Activated naive CD4-positive, alpha-beta T cell treated with anti-CD3 and anti-CD28 coated beads, Interleukin-2, amount 50 U/mL, for 16 hours (primary cell): Measurements from ENCODE around the gene AATK.

Experiments
- DNase-seq: peaks from one replicate; pipeline ENCODE4 v3.0.0-alpha.2; 2020

The AATK gene

DNA sequence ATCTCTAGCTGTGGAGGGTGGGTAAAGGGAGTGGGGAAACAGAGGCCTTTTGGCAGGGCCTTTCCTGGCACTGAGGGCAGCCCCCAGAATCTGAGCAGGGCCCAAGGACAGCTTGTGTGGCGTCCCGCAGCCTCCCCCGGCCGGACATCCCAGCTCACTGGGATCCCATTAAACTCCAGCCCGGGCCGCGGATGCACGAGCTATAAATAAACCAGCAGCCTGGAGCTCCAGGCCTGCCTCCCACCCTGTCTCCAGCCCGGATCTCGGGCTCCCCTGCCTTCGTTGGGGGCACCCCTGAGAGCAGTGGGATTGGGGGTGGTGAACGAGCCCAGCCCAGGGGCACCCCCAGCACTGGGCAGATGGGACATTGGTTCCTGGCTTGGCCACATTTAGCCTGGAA lies 13.8 kb upstream of the AATK start:
- no peak for DNase-seq

DNA sequence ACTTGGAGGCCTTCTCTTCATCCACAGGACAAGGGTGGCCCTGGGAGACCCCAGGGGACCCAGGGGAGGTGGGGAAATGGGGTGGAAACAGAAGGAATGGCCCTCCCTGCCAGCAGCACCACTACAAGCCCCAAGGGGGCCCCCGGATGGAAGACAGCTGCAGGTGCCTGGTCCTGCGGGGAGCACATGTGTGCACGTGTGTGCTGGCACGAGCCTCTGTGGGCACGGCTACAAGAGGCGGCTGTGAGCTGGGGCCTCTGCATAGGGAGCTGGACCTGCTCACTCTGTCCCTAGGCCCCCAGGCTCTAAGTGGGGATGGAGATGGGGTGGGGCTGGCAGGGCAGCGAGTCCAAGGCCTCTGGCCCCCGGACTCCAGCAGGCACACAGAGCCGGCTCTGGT lies 13.2 kb upstream of the AATK start:
- no peak for DNase-seq

DNA sequence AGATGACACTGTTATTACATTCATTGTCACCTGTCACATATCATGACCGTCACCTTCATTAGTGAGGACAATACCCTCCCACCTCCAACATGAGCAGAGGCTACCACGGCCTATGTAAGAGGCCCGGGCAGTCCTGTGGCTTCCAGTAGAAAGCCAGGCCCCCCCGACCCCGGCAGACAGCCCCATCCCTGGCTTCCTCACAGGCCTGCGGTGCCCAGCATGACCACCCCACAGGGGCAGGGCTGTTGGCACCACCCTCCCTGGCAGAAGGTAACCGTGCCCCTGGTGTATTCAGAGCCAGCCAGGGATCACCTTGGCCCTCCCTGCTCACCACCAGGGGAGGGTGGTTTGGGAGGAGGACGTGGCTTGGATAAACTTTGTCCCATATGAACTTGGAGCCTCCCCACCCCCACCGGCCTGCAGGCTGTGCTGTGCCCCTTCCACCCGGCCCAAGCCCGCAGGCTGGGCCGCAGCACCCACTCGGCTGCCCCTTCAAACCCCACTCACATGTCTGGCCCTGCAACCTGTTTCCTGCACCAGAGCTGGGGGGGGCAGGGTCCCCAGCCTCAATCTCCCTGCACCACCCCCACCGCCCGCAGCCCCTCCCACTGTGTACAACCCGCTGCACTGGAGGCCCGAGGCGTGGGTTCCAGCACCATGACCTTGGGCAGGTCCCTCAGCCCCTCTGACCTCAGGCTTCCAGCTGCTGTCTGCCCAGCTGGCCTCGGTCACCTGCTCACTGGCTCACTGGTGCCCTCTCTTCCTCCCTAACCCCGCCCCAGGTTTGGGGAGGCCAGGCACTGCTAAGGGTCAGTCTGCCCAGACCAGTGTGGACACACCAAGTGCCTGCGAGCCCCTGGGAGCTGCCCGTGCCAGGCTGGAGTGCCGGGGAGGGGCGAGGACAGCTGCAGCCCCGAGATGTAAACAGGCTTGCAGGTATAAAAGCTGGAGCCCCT lies 12.4 kb upstream of the AATK start:
- DNase-seq = no peak

- no peak for DNase-seq
Observed at GRCh38 chr17:81176666-81177065, 10.6 kb upstream of the AATK start.

GRCh38 chr17:81173762-81174155 lies 7.7 kb upstream of the AATK start:
- DNase-seq = no peak

GRCh38 chr17:81173052-81173761 lies 7.2 kb upstream of the AATK start:
- DNase-seq = no peak

DNA sequence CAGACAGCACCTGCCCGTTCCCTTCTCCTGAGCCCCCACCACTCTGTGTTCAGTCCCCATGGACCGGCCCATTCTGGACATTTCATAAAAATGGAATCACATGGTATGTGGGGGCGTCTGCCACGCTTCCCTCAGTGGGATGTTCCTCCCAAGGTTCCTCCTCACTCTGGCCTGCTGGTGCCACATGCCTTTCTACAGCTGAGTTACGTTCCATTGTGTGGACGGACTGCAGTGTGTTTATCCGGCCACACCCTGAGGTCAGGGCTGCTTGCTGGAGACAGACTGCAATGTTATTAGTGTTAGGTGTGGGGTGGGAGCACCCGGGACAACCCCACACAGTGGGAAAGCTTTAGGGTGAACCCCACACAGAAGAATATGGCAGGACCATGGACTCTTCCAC lies 5.9 kb upstream of the AATK start:
- DNase-seq = no peak

DNA sequence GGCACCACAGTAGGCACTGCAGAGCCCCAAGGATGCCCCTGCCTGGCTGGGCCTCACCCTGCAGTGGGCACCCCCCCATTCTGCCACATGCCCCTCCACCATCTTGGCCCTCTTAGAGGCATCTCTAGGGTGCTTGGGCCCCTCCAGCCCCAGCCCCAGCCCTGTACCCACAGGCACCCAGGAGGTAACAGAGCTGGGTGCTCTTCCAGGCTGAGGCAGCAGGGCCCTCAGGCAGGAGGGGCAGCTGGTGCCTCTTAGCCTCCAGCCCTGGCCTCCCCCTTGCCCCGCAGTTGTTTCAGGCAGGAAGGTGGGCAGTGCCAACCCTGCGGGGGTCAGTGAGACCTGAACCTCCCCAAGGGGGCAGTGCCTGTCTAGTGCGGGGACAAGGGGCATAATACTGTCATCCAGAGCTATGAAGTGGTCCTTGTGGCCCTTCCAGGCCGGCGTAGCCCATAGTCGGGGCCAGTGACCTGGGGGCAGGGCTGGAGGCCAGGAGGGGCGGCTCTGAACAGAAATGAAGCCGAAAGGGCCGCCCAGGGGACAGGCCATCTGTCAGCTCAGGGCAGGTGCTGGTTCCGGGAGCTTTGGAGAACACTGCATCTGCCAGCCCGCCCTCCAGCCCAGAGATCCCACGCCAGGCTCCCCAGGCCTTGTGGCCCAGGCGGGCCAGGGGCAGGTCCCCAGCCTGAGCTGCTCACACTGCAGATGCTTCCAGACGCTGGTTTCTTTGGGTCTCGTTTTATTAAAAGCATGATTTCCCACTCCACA lies 4.9 kb upstream of the AATK start:
- DNase-seq = no peak

- DNase-seq = no peak
Observed at GRCh38 chr17:81169870-81170309, 3.9 kb upstream of the AATK start.

DNA sequence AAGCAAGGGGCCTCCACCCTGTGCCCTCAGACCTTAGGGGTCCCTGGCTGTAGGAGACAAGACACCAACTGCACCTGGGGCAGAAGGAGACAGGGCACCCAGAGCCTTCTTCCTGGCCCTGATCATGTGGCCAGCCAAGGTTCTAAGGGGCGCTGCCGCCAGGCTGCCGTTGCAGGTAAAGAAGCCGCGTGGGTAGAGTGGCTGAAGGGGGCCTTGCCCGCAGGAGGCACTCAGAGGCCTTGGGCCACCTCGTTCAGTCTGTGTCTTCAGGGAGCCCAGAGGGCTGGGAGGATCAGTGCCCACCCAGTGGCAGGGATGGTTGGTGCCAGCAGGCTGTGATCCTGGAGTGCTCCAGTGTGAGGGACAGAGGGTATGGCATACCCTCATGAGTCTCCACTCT lies 1.6 kb upstream of the AATK start:
- DNase-seq = no peak

DNA sequence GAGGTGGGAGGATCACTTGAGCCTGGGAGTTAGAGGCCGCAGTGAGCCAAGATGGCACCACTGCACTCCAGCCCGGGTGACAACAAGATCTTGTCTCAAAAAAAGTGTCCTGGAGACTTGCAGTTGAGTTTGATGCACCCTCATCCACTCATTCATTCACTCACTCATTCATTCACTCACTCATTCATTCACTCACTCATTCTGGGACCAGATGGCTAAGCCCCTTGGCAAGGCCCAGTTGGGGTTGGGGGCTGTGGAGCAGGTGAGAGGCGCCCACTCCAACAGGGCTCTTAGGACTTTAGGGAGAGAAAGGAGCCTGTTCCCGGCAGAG lies 1.1 kb upstream of the AATK start:
- DNase-seq = no peak

- peak; percentile 18 for DNase-seq
Observed at GRCh38 chr17:81165246-81166032, 582 bp downstream of the AATK start, which contains the start of gene PVALEF. PVALEF (plus strand) TSS chr17:81165507; CDS start chr17:81181227, 15,720 bp downstream.

- peak; percentile 8 for DNase-seq
Observed at GRCh38 chr17:81164371-81165245, 1.4 kb downstream of the AATK start.

DNA sequence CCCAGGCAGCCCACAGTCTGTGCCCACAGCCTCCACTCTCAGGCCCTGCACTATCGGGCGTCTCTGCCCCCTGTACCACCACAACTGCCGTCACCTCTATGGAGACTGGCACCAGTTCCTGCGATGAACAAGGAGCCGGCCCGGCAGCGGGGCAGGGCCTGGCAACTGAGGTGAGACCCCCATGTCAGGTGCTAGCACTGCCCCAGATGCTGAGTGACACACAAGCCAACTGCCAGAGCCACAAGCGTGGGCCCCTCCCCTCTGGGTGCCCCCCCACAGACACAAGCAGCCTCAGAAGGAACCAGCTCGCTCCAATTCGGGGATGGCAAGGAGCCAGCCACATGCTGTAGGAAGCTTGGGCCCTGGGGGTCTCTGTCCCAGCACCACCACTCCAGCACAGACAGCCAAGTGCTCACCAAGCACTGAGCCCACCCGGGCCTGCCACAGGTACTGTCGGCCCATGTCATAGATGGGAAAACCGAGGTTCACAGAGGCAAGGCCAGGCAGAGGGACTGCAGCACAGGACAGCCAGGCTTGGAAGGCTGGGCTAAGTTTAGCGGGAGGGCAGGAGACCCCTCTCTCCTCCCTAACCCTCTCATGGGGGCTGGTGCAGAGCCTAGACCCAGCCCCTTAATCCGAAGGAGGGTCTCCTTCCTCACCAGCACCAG lies 2.2 kb downstream of the AATK start:
- peak; percentile 9 for DNase-seq

DNA sequence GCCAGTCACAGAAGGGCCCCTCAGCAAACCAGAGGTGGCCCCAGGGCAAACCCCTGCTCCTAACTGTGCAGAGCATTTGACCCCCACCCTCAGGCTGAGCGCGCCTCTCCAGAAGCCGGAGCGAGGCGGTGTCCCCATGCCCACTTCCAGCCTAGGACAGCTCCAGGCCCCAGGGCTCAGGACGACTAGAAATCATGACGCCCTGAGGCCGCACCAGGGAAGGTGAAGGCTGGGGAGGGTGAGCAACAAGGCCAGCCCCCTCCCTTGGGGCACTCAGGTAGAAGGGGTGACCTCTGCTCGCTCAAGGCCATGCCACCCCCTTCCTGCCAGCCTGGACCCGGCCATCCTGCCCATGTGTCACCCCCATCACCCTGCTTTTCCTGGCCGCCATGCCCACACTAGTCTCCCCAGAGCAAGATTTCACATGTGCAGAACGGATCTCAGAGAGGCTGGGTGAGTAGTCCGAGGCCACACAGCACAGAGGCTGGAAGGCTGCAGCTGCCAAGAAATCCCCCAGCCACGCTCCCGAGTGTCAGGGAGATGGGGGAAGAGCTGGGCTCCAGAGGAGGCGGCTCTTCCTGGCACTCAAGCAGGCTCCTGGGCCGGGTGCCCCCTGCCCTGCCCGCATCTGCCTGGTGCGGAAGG lies 2.8 kb downstream of the AATK start:
- no peak for DNase-seq

- no peak for DNase-seq
Observed at GRCh38 chr17:81162491-81162890, 3.5 kb downstream of the AATK start.

DNA sequence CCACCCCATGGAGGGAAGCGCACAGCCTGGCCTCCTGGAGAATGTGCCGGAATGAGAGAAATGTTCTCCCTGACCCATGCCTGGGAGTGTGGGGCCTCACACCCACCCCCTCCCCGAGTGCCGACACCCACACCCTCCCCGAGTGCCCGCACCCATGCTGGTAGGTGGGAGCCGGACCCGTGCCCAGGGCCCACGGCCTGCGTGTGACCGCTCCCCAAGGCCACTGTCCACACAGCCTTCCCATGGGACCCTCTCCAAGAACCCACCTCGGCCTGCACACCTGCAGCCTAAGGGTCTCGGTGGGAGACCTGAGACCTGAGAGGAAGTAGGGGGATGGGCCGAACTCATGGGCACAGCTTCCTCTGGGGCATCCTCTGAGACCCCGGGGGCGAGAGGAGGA lies 4.0 kb downstream of the AATK start:
- DNase-seq = peak; percentile 8

DNA sequence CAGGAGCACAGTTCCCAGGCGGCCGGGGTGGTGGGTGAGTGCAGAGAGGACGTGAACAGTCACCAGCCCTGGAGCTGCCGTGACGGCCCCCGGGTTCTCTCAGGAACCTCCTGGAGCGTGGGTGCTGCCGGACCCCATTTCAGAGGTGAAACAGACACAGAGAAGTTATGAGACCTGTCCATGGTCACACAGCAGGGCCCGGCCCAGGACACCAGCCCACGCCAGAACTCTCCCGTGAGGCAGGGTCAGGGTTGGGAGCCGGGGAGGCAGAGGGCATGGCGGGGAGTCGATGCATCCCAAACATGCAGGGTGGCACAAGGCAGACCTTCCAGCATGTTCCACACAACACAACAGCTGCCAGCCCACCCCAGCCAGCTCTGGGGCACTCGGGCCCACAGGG lies 4.5 kb downstream of the AATK start:
- peak; percentile 10 for DNase-seq

DNA sequence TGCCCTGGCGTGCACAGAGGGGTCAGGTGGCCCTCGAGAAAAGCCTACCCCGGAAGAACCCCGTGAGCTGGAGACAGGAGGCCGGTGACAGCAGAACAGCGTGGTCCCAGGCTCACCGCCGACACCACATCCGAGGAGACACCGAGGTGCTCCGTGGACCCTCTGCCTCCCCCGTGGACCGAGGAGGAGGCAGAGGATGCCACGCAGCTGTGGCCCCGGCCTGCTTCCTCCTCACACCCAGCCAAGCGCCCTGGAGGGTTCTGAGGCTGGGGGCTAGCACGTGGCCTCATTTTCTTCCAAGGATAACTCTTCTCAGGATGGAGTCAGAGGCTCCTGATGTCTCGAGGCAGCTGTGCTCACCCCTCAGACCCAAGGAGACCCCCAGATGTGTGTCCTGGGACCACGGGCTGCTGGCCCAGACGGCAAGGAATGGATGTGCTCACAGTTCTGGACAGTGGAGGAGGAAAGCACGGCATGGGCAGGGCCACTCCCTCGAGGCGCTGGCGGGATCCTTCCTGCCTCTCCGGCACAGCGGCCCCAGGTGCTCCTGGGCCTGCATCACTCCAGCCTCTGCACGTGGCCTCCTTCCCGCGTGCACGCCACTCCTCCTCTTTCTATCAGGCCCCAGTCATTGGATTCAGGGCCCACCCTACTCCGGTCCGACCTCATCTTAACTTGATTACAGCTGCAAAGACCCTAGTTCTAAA lies 5.1 kb downstream of the AATK start:
- peak; percentile 10 for DNase-seq

DNA sequence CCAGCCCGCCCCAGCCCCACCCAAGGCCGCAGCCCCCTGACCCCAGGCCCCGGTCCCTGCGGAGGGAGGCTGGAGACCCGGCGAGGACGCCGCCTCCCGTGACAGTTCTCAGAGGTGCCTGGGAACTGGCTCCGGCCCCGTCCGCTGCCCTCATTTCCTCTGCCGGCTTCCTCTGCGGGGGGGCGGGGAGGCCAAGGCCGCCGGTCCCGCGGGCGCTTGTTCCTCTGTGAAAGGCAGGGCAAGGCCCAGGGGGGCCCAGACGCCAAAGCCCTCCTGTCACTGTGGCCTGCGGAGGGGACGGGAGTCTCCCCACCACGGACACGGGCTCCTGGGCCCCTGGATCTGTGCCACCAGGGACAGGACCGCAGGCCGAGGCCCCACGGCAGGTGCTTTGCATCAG lies 5.7 kb downstream of the AATK start:
- peak; percentile 19 for DNase-seq
